ENCODE results near the gene TNFSF11.

GRCh38 chr13:42549552-42549936 lies 24.4 kb upstream of the TNFSF11 start:
- TF ChIP-seq CTCF (IDR thresholded peaks at IDR 0.05) (no peak), ZFX (IDR thresholded peaks at IDR 0.05; ENCODE audit: borderline replicate concordance) (no peak)

Measured in 22Rv1 (cell line).